ENCODE data around the gene ANK2. TPM values are rescaled to one million over a fixed set of nuclear protein-coding genes. Genes with fewer than 3 reads are reported as not detected.

ANK2 gene
- polyA plus RNA-seq, 1 donor: 269 TPM

- no peak for DNase-seq
Measured at GRCh38 chr4:113405874-113406722, 356.6 kb downstream of the ANK2 start.

- no peak for DNase-seq
Measured at GRCh38 chr4:113406723-113407016, 357.2 kb downstream of the ANK2 start.

- no peak for DNase-seq
Measured at GRCh38 chr4:113407409-113407808, 358.0 kb downstream of the ANK2 start.

GRCh38 chr4:113409181-113409580, 359.7 kb downstream of the ANK2 start:
- DNase-seq: no peak

- no peak for DNase-seq
Measured at GRCh38 chr4:113410686-113411085, 361.2 kb downstream of the ANK2 start.

GRCh38 chr4:113411496-113411938, 362.1 kb downstream of the ANK2 start:
- no peak for DNase-seq

GRCh38 chr4:113419631-113420030, 370.2 kb downstream of the ANK2 start:
- DNase-seq: no peak

GRCh38 chr4:113420938-113421337, 371.5 kb downstream of the ANK2 start:
- no peak for DNase-seq

GRCh38 chr4:113423631-113424030, 374.2 kb downstream of the ANK2 start:
- no peak for DNase-seq

GRCh38 chr4:113433116-113433515, 383.7 kb downstream of the ANK2 start:
- DNase-seq: no peak
